ENCODE results near the gene NCAPH2.

- TF ChIP-seq, protein P1, sequence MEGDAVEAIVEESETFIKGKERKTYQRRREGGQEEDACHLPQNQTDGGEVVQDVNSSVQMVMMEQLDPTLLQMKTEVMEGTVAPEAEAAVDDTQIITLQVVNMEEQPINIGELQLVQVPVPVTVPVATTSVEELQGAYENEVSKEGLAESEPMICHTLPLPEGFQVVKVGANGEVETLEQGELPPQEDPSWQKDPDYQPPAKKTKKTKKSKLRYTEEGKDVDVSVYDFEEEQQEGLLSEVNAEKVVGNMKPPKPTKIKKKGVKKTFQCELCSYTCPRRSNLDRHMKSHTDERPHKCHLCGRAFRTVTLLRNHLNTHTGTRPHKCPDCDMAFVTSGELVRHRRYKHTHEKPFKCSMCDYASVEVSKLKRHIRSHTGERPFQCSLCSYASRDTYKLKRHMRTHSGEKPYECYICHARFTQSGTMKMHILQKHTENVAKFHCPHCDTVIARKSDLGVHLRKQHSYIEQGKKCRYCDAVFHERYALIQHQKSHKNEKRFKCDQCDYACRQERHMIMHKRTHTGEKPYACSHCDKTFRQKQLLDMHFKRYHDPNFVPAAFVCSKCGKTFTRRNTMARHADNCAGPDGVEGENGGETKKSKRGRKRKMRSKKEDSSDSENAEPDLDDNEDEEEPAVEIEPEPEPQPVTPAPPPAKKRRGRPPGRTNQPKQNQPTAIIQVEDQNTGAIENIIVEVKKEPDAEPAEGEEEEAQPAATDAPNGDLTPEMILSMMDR (IDR thresholded peaks at IDR 0.05) = no peak
- TF ChIP-seq EZH2 (IDR thresholded peaks at IDR 0.05) = no peak
- no peak for TF ChIP-seq EZH2phosphoT487 (IDR thresholded peaks at IDR 0.05)
These were observed 61.0 kb downstream of the NCAPH2 start for GRCh38 chr22:50569041-50569459.

Measured in neural progenitor cell (in vitro differentiated cells).